Keratinocyte (primary cell): ENCODE results near the gene WIPF3.

Experiments
- EZH2 ChIP-seq: IDR thresholded peaks from one replicate; pipeline ENCODE4 v1.6.1; 2012; ENCODE audit warnings: inconsistent platforms, mild to moderate bottlenecking, low read length, moderate library complexity
- TF ChIP-seq, protein P1 (sequence below), 3 experiments: IDR thresholded peaks in 1 of 3; conservative IDR thresholded peaks in 1 of 3; optimal IDR thresholded peaks in 1 of 3; 2 replicates in 2 of 3; 3 replicates in 1 of 3; pipeline versions ENCODE3 to v1.5.1; 2011; ENCODE audit warnings: low read length in 3 of 3, mild to moderate bottlenecking in 3 of 3, moderate library complexity in 2 of 3, control low read depth in 1 of 3, inconsistent platforms in 1 of 3; ENCODE audit not compliant: insufficient read depth in 2 of 3; ENCODE audit errors: extremely low read depth in 1 of 3

DNA sequence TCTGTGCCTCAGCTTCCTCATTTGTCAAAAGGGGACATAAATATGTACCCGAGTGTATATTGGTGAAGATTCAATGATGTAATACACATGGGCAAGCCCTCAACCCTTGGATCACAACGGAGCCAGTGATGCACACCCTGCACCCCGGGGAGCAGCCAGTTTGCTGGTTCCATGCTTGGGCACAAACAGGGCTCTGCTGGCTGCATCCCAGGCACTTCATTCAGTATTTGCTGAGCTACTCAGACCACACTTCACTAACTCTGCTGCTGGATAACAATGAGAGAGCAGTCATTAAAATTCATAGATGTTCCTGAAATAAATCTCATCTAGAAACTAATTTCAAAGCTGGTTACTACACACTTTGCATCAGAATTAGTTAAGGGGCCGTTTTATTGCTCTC lies 111.3 kb downstream of the WIPF3 start:
- TF ChIP-seq, protein P1, sequence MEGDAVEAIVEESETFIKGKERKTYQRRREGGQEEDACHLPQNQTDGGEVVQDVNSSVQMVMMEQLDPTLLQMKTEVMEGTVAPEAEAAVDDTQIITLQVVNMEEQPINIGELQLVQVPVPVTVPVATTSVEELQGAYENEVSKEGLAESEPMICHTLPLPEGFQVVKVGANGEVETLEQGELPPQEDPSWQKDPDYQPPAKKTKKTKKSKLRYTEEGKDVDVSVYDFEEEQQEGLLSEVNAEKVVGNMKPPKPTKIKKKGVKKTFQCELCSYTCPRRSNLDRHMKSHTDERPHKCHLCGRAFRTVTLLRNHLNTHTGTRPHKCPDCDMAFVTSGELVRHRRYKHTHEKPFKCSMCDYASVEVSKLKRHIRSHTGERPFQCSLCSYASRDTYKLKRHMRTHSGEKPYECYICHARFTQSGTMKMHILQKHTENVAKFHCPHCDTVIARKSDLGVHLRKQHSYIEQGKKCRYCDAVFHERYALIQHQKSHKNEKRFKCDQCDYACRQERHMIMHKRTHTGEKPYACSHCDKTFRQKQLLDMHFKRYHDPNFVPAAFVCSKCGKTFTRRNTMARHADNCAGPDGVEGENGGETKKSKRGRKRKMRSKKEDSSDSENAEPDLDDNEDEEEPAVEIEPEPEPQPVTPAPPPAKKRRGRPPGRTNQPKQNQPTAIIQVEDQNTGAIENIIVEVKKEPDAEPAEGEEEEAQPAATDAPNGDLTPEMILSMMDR (optimal IDR thresholded peaks at IDR 0.05 in 1 of 3, IDR thresholded peaks at IDR 0.05 in 1 of 3, conservative IDR thresholded peaks at IDR 0.05 in 1 of 3; ENCODE audit: extremely low read depth in 1 of 3, insufficient read depth in 2 of 3, low read length in 3 of 3) = no peak
- no peak for TF ChIP-seq EZH2
